Esophagus muscularis mucosa (tissue), 4 donors: Measurements from ENCODE around the gene AMFR. TPM values are rescaled to one million over a fixed set of nuclear protein-coding genes. Genes with fewer than 3 reads are reported as not detected.

Experiments used
- DNase-seq: peaks from one replicate; pipeline ENCODE4 v3.0.0-alpha.2; 2017; ENCODE audit errors: extremely low spot score
- H3K27ac ChIP-seq, 4 donors: fragments of 200-600 bp; sonication (generic); replicated peaks in 1 of 4; 1 replicate in 3 of 4; 2 replicates in 1 of 4; pipeline ENCODE4 v1.5.1; 2016 to 2019; ENCODE audit warnings: mild to moderate bottlenecking in 1 of 4
- H3K27me3 ChIP-seq, 4 donors: fragments of 200-600 bp; sonication (generic); one replicate each; pipeline versions ENCODE4 v1.5.1 to v1.6.0; 2016 to 2019
- H3K36me3 ChIP-seq, 4 donors: fragments of 200-600 bp; sonication (generic); one replicate each; pipeline ENCODE4 v1.5.1; 2016 to 2019
- H3K4me1 ChIP-seq, 4 donors: fragments of 200-600 bp; sonication (generic); one replicate each; pipeline ENCODE4 v1.5.1; 2016 to 2019
- H3K4me3 ChIP-seq, 4 donors: fragments of 200-600 bp; sonication (generic); 1 replicate in 2 of 4; 2 replicates in 2 of 4; pipeline ENCODE4 v1.5.1; 2016 to 2019; ENCODE audit warnings: mild to moderate bottlenecking in 4 of 4, moderate library complexity in 1 of 4
- H3K9me3 ChIP-seq, 4 donors: fragments of 200-600 bp; sonication (generic); 1 replicate in 3 of 4; 2 replicates in 1 of 4; pipeline ENCODE4 v1.5.1; 2016 to 2019
- CTCF ChIP-seq, 3 experiments: fragments of 200-600 bp in 2 of 3; fragments of 450-650 bp in 1 of 3; sonication (generic) in 2 of 3; IDR thresholded peaks; one replicate each; pipeline ENCODE4 v1.5.1; 2017 to 2019; ENCODE audit warnings: antibody characterized with exemption in 3 of 3, mild to moderate bottlenecking in 2 of 3, moderate library complexity in 1 of 3
- EP300 ChIP-seq: sonication (generic); formaldehyde crosslinking; IDR thresholded peaks from one replicate; pipeline ENCODE4 v1.6.1; 2017; ENCODE audit warnings: antibody characterized with exemption
- POLR2A ChIP-seq: fragments of 450-650 bp; IDR thresholded peaks from one replicate; pipeline ENCODE4 v1.6.1; 2017; ENCODE audit warnings: antibody characterized with exemption, moderate library complexity, mild to moderate bottlenecking, low read depth
- POLR2AphosphoS5 ChIP-seq, 2 donors: sonication (generic); formaldehyde crosslinking; IDR thresholded peaks; one replicate each; pipeline ENCODE4 v1.6.1; 2017; ENCODE audit warnings: antibody characterized with exemption in 2 of 2
- WGBS: methylation state at CpG from one replicate; pipeline ENCODE4 v1.1.5; 2018; 5-methylcytosine and 5-hydroxymethylcytosine counted together
- intact Hi-C: fragments of 100-400 bp; cut with DNase I; formaldehyde crosslinking; loops from one replicate; pipeline ENCODE4 v1.15.1; 2023
- total RNA-seq, 4 donors: library from RNA; depleted of rRNA; stranded (reverse); fragments of >200 nt; gene quantifications; one replicate each; pipeline versions ENCODE4 v1.1.0 to v1.2.1, GENCODE V29; 2016

AMFR gene
- total RNA-seq, 4 donors from 2014 or later, result 150 to 205 (median 179) TPM

- 69% methylated on average over 1 of the region's 1 CpG for WGBS
- H3K9me3 ChIP-seq, result no peaks in the 10 kb centered on the region
- TF ChIP-seq POLR2AphosphoS5 (IDR thresholded peaks at IDR 0.05), result no peak
- TF ChIP-seq EP300, result no peak
- TF ChIP-seq POLR2A, result no peak
- no peak for TF ChIP-seq CTCF (IDR thresholded peaks at IDR 0.05)
Observed at GRCh38 chr16:56318827-56319140, 106.6 kb downstream of the AMFR start.

GRCh38 chr16:56317998-56318826 lies 107.1 kb downstream of the AMFR start:
- H3K27ac ChIP-seq, result no peak overlapping the region
- H3K9me3 ChIP-seq, result no peaks in the 10 kb centered on the region
- H3K4me3 ChIP-seq, result peak overlapping the region; percentile 34 to 40 (median 38)
- peak; percentile 95 for DNase-seq
- H3K36me3 ChIP-seq, result no peaks in the 10 kb centered on the region
- intact Hi-C loops, result loop anchor here (2.0 kb wide), 2 partner anchors 277 to 373 kb away; no protein-coding TSS in a partner anchor
- peaks cover 0 to 5% (median 0%) of the 10 kb centered on the region in 4 donors for H3K27me3 ChIP-seq
- peak in 1 of 2 donors; percentile 63 for TF ChIP-seq POLR2AphosphoS5 (IDR thresholded peaks at IDR 0.05)
- peak; percentile 94 to 96 (median 95) for TF ChIP-seq CTCF (IDR thresholded peaks at IDR 0.05)
- TF ChIP-seq EP300, result no peak
- peaks cover 0 to 10% (median 7%) of the 10 kb centered on the region in 4 donors for H3K4me1 ChIP-seq
- WGBS, result 15% methylated on average over 23 of the region's 28 CpGs

More at GRCh38 chr16:56318827-56319140, 106.6 kb downstream of the AMFR start:
- Histone ChIP-seq H3K27ac (no peak overlapping the region), H3K4me1 (peaks cover 0 to 10% (median 7%) of the 10 kb centered on the region in 4 donors), H3K27me3 (peaks cover 0 to 5% (median 0%) of the 10 kb centered on the region in 4 donors), H3K4me3 (no peak overlapping the region), H3K36me3 (no peaks in the 10 kb centered on the region)
- intact Hi-C loops, result loop anchor here (2.0 kb wide), 1 partner anchor 278 kb away; no protein-coding TSS in a partner anchor
- DNase-seq, result no peak

- WGBS, result 90% methylated on average over 5 of the region's 7 CpGs
- DNase-seq, result no peak
- peaks cover 0 to 10% (median 7%) of the 10 kb centered on the region in 4 donors for H3K4me1 ChIP-seq
- H3K4me3 ChIP-seq, result no peak overlapping the region
- peaks cover 0 to 5% (median 0%) of the 10 kb centered on the region in 4 donors for H3K27me3 ChIP-seq
- no peaks in the 10 kb centered on the region for H3K9me3 ChIP-seq
- no peak for TF ChIP-seq POLR2AphosphoS5 (IDR thresholded peaks at IDR 0.05)
- no peak for TF ChIP-seq CTCF (IDR thresholded peaks at IDR 0.05)
- no peak overlapping the region for H3K27ac ChIP-seq
- H3K36me3 ChIP-seq, result no peaks in the 10 kb centered on the region
- intact Hi-C loops, result loop anchor here (2.0 kb wide), 1 partner anchor 372 kb away; no protein-coding TSS in a partner anchor
Observed at GRCh38 chr16:56316545-56316944, 108.8 kb downstream of the AMFR start.

GRCh38 chr16:56315955-56316354 lies 109.4 kb downstream of the AMFR start:
- H3K9me3 ChIP-seq, result no peaks in the 10 kb centered on the region
- peaks cover 0 to 10% (median 7%) of the 10 kb centered on the region in 4 donors for H3K4me1 ChIP-seq
- TF ChIP-seq POLR2A (no peak), CTCF (IDR thresholded peaks at IDR 0.05) (no peak), EP300 (no peak), POLR2AphosphoS5 (IDR thresholded peaks at IDR 0.05) (no peak)
- 94% methylated on average over 7 of the region's 7 CpGs for WGBS
- no peak overlapping the region for H3K27ac ChIP-seq
- peaks cover 0 to 5% (median 0%) of the 10 kb centered on the region in 4 donors for H3K27me3 ChIP-seq
- intact Hi-C loops, result loop anchor here (2.0 kb wide), 1 partner anchor 371 kb away; no protein-coding TSS in a partner anchor
- DNase-seq, result no peak
- no peak overlapping the region for H3K4me3 ChIP-seq
- H3K36me3 ChIP-seq, result no peaks in the 10 kb centered on the region
